Skin epidermis (tissue), 12 donors: Measurements from ENCODE around the gene RNF148.
"Not testable (repeated sequence)": the region's sequence is repeated elsewhere in the genome, so short reads cannot be mapped to it uniquely, and the experiment has no call there.

Experiments used
- H3K27ac ChIP-seq, 21 experiments: fragments of 200-600 bp; sonication (generic) in 11 of 21; one replicate each; pipeline ENCODE4 v1.5.0; 2020; ENCODE audit warnings: mild to moderate bottlenecking in 3 of 21, inconsistent platforms in 2 of 21, moderate library complexity in 2 of 21
- H3K4me3 ChIP-seq, 7 experiments: fragments of 200-600 bp; sonication (generic) in 2 of 7; one replicate each; pipeline ENCODE4 v1.5.0; 2020; ENCODE audit warnings: inconsistent platforms in 2 of 7, mild to moderate bottlenecking in 2 of 7, moderate library complexity in 1 of 7

The RNF148 gene

DNA sequence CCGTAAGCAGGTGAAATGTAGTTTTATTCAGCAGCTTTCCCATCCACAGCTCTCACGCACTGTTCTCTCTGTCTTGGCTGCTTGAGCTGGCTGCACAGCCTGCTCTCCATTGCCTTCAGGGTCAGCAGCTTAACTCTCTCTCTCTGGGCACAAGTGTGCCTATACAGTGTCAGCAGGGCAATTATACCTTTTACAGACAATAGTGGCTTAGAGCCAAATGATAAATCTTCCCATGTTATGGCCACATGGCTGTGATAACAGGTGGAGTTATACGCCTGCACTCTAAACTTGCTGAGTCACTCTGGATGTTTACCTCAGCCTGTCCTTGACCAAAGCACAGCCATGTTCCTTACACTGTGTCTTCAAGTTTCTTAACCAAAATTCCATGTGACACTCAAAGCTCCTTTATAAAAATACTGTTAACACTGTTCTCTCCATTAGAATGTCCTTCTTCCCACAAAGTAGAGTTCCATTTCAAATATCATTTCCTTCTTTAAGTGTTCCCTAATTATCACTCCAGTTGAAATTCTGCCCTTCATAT lies 9.9 kb downstream of the RNF148 start:
- H3K27ac ChIP-seq = no peak overlapping the region
- H3K4me3 ChIP-seq = no peak overlapping the region

- H3K27ac ChIP-seq = no peak overlapping the region
Measured at GRCh38 chr7:122691569-122692235, 11.0 kb downstream of the RNF148 start.

GRCh38 chr7:122689346-122690109 lies 13.2 kb downstream of the RNF148 start:
- no peak overlapping the region for H3K4me3 ChIP-seq
- H3K27ac ChIP-seq = no peak overlapping the region

More at GRCh38 chr7:122691569-122692235, 11.0 kb downstream of the RNF148 start:
- no peak overlapping the region for H3K4me3 ChIP-seq

DNA sequence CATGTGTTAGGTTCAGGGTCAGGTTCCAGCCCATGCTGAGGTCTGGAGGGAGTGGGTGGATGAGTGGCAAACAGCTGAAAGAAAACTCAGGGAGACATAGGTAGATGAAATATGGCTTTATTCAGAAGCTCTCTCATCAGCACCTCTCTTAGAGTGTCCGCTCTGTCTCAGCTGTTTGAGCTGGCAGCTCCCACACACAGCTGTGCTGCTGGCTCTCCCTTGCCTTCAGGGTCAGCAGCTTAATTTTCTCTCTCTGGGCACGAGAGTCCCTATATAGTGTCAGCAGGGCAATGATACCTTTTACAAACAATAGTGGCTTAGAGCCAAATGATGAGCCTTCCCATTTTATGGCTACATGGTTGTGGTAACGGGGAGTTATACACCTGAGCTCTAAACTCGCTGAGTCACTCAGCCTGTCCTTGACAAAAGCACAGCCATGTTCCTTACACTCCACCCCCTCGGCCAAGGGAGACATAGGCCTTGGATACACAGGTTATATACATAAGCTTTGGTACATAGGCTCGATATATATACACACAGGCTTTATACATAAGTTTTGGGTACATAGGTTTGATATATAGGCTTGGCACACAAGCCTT lies 14.2 kb downstream of the RNF148 start:
- Histone ChIP-seq H3K4me3 (no peak overlapping the region), H3K27ac (no peak overlapping the region)

- H3K27ac ChIP-seq = no peak overlapping the region
- H3K4me3 ChIP-seq = no peak overlapping the region
Measured at GRCh38 chr7:122686360-122686878, 16.3 kb downstream of the RNF148 start.

DNA sequence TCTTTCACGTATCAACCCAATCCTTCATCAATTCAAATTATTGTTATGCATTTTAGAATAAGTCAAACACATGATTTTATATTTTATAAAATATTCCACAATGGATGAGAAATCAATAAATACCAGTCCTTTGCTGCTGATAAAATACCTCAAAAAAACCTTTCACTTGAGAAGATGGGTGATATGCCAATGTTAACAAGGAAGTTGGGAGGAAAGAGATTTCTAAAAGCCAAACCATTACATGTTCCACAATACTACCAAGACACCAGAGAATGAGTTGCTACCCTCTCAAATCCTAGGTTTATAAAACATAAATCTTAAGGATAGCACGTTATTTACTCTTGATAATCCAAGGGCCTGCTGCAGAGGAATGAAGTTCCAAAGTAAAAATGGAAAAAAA lies 18.2 kb downstream of the RNF148 start:
- Histone ChIP-seq H3K27ac (no peak overlapping the region), H3K4me3 (no peak overlapping the region)

- H3K4me3 ChIP-seq = no peak overlapping the region
- no peak overlapping the region for H3K27ac ChIP-seq
Measured at GRCh38 chr7:122682815-122683550, 19.7 kb downstream of the RNF148 start.

GRCh38 chr7:122681186-122681585 lies 21.5 kb downstream of the RNF148 start:
- H3K4me3 ChIP-seq, H3K27ac ChIP-seq: not testable (repeated sequence)

DNA sequence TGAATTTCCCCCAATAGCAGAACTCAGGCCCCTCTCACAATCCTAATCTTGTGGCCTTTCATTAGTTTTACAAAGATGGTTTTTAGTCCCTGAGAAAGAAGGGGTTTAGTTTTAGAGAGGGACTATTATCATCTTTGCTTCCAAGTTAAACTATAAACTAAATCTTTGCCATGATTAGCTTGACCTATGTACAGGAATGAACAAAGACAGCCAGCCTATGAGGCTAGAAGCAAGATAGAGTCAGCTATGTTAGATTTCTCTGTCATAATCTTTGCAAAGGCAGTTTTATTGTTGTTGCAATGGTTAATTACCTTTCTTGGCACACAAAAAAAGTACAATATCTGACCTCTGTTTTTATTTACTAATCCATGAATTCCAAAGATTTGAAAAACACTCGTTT lies 22.9 kb downstream of the RNF148 start:
- H3K4me3 ChIP-seq = no peak overlapping the region
- H3K27ac ChIP-seq = no peak overlapping the region

- not testable (repeated sequence) for H3K4me3 ChIP-seq, H3K27ac ChIP-seq
Measured at GRCh38 chr7:122679269-122679709, 23.4 kb downstream of the RNF148 start.

DNA sequence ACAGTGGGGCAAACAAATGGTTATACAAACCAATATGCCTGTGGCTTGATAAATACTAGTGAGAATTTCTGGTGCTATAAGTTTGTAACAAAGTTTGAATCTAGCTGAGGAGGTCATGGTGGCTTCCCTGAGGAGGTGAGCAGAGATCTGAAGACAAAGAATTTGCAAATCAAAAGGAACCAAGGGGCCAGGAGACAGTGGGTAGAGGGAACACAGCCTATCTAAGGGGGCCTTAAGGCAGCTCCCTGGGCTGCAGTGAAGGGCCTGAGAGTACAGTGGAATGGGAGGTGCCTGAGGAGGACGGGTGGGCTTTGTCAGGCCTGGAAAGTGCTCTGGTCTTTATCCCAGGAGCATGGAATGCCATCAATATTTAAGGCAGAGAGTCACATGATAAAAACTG lies 25.6 kb downstream of the RNF148 start:
- Histone ChIP-seq H3K4me3 (no peak overlapping the region), H3K27ac (no peak overlapping the region)

- no peak overlapping the region for H3K27ac ChIP-seq
Measured at GRCh38 chr7:122676466-122676865, 26.3 kb downstream of the RNF148 start.

DNA sequence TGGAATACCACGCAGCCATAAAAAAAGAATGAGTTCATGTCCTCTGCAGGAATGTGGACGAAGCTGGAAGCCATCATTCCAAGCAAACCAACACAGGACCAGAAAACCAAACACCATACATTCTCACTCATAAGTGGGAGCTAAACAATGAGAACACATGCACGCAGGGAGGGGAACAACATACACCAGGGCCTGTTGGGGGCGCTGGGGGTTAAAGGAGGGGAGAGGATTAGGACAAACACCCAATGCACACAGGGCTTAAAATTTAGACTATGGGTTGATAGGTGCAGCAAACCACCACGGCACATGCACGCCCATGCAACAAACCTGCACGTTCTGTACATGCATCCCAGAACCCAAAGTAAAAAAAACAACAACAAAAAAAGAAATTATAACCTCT lies 27.1 kb downstream of the RNF148 start:
- H3K27ac ChIP-seq = no peak overlapping the region
- no peak overlapping the region for H3K4me3 ChIP-seq

More at GRCh38 chr7:122676466-122676865, 26.3 kb downstream of the RNF148 start:
- H3K4me3 ChIP-seq = no peak overlapping the region

- Histone ChIP-seq H3K27ac (peak overlapping the region in 1 of 21 experiments; percentile 36), H3K4me3 (no peak overlapping the region)
Measured at GRCh38 chr7:122675011-122675410, 27.7 kb downstream of the RNF148 start.

DNA sequence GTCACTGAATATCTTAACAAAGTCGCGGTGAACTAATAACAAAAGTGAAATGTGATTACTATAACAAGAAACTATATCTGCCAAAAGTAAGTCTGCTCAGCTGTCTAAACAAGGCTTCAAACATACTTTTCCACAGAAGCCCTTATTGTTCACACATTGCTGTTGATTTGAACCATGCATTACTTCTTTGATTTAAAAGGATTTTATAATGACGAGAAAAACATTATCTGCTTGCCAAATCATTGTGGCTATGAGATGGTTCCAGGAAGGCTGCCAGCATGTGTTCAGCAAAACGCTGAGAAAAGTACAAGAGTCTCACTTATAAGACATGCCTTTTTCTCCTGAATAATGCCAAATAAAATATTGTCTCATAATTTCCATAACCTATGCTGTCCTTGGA lies 28.2 kb downstream of the RNF148 start:
- peak overlapping the region in 5 of 21 experiments; percentile 41 to 55 (median 47) for H3K27ac ChIP-seq
- H3K4me3 ChIP-seq = no peak overlapping the region

- no peak overlapping the region for H3K4me3 ChIP-seq
- H3K27ac ChIP-seq = peak overlapping the region in 7 of 21 experiments; percentile 22 to 55 (median 44)
Measured at GRCh38 chr7:122673951-122674350, 28.8 kb downstream of the RNF148 start.

DNA sequence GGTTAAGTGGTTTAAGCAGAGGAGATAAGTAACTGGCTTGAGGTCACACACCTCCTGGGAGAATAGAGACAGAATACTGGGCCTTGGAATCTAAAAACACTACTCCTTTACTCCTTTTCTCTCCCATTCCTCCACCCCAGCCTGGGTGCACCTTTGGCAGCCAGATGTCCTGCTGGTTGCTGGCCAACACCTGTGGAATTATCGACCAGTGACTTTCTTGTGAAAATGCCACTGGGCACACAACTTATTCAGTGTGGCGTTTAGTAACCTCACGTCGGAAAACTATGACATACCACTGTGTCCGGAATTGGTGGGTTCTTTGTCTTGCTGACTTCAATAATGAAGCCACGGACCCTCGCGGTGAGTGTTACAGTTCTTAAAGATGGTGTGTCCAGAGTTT lies 30.2 kb downstream of the RNF148 start:
- H3K27ac ChIP-seq = no peak overlapping the region
- H3K4me3 ChIP-seq = no peak overlapping the region

GRCh38 chr7:122663733-122664132 lies 39.0 kb downstream of the RNF148 start:
- no peak overlapping the region for H3K4me3 ChIP-seq
- no peak overlapping the region for H3K27ac ChIP-seq

- Histone ChIP-seq H3K4me3 (no peak overlapping the region), H3K27ac (no peak overlapping the region)
Measured at GRCh38 chr7:122658856-122659255, 43.9 kb downstream of the RNF148 start.

GRCh38 chr7:122653685-122654084 lies 49.0 kb downstream of the RNF148 start:
- no peak overlapping the region for H3K4me3 ChIP-seq
- H3K27ac ChIP-seq = no peak overlapping the region
